C4-2B (cell line): ENCODE measurements around the gene FAM163B.

ENCODE experiments used
- ZFX ChIP-seq: fragments of 450-650 bp; IDR thresholded peaks from 2 replicates; pipeline ENCODE4 v1.6.1; 2017
- TF ChIP-seq, protein P1 (sequence below): fragments of 450-650 bp; conservative IDR thresholded peaks from 2 replicates; pipeline ENCODE4 v1.5.1; 2017; ENCODE audit warnings: mild to moderate bottlenecking

DNA sequence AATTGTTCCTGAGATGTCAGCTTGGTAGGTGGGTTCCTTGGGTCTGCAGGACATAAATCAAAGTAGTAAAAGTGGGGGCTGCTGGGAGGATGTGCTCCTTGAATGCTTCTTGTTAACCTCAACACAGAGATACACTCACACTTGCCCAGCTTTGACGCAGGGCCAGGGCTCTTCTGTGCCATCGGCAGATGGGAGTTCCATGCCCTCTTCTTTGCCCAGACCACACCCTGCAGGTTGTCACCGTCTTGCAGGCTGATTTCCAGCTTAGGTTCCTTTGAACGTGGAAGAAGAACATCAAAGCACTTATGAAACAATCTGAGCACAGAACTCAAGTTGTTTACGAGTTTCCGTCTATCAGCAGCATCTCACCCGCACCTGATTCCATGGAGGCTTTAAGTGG is 38.0 kb upstream of the FAM163B start:
- TF ChIP-seq, protein P1, sequence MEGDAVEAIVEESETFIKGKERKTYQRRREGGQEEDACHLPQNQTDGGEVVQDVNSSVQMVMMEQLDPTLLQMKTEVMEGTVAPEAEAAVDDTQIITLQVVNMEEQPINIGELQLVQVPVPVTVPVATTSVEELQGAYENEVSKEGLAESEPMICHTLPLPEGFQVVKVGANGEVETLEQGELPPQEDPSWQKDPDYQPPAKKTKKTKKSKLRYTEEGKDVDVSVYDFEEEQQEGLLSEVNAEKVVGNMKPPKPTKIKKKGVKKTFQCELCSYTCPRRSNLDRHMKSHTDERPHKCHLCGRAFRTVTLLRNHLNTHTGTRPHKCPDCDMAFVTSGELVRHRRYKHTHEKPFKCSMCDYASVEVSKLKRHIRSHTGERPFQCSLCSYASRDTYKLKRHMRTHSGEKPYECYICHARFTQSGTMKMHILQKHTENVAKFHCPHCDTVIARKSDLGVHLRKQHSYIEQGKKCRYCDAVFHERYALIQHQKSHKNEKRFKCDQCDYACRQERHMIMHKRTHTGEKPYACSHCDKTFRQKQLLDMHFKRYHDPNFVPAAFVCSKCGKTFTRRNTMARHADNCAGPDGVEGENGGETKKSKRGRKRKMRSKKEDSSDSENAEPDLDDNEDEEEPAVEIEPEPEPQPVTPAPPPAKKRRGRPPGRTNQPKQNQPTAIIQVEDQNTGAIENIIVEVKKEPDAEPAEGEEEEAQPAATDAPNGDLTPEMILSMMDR: no peak
- no peak for TF ChIP-seq ZFX
